ENCODE results near the gene SLC1A2.

Gene SLC1A2

DNA sequence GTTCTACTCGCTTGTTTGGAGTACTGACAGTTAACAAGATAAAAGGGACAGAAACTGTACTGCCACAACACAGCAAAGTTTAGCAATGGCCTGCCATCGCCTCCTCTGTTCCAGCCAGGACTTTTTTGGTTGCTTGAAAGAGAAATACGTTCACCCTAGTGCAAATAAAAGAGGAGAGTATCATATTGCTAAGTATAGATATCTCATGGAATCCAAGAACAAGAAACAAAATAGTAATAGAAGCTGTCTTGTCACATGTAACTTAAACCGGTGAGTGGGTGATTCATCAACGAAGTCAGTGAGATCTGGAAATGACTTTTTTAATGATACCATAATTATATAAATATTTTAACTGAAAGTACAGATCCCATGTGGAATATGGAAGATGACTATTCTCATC is 35.4 kb downstream of the SLC1A2 start (continued):
- TF ChIP-seq, protein P1, sequence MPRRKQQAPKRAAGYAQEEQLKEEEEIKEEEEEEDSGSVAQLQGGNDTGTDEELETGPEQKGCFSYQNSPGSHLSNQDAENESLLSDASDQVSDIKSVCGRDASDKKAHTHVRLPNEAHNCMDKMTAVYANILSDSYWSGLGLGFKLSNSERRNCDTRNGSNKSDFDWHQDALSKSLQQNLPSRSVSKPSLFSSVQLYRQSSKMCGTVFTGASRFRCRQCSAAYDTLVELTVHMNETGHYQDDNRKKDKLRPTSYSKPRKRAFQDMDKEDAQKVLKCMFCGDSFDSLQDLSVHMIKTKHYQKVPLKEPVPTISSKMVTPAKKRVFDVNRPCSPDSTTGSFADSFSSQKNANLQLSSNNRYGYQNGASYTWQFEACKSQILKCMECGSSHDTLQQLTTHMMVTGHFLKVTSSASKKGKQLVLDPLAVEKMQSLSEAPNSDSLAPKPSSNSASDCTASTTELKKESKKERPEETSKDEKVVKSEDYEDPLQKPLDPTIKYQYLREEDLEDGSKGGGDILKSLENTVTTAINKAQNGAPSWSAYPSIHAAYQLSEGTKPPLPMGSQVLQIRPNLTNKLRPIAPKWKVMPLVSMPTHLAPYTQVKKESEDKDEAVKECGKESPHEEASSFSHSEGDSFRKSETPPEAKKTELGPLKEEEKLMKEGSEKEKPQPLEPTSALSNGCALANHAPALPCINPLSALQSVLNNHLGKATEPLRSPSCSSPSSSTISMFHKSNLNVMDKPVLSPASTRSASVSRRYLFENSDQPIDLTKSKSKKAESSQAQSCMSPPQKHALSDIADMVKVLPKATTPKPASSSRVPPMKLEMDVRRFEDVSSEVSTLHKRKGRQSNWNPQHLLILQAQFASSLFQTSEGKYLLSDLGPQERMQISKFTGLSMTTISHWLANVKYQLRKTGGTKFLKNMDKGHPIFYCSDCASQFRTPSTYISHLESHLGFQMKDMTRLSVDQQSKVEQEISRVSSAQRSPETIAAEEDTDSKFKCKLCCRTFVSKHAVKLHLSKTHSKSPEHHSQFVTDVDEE (CRISPR knock-in tag; IDR thresholded peaks at IDR 0.05) = no peak

- ATAC-seq = no peak
- TF ChIP-seq TCF4 (CRISPR knock-in tag; IDR thresholded peaks at IDR 0.05; ENCODE audit: borderline replicate concordance) (no peak), TOX (CRISPR knock-in tag; IDR thresholded peaks at IDR 0.05; ENCODE audit: borderline replicate concordance) (no peak), ZNF70 (CRISPR knock-in tag; IDR thresholded peaks at IDR 0.05) (no peak), BACH2 (CRISPR knock-in tag; IDR thresholded peaks at IDR 0.05; ENCODE audit: borderline replicate concordance) (no peak), ZFP30 (CRISPR knock-in tag; IDR thresholded peaks at IDR 0.05) (no peak), SNAI2 (CRISPR knock-in tag; IDR thresholded peaks at IDR 0.05) (no peak), PPARA (CRISPR knock-in tag; IDR thresholded peaks at IDR 0.05; ENCODE audit: borderline replicate concordance) (no peak), ESRRG (CRISPR knock-in tag; IDR thresholded peaks at IDR 0.05) (no peak), GLIS3 (CRISPR knock-in tag; IDR thresholded peaks at IDR 0.05) (no peak), OSR1 (CRISPR knock-in tag; IDR thresholded peaks at IDR 0.05) (no peak), ZC3H10 (CRISPR knock-in tag; IDR thresholded peaks at IDR 0.05) (no peak), ZFP3 (CRISPR knock-in tag; IDR thresholded peaks at IDR 0.05) (no peak), POU6F1 (CRISPR knock-in tag; IDR thresholded peaks at IDR 0.05; ENCODE audit: borderline replicate concordance, low read depth) (no peak)
- TF ChIP-seq, protein P1 (CRISPR knock-in tag; IDR thresholded peaks at IDR 0.05) = no peak
- TF ChIP-seq, protein P2, sequence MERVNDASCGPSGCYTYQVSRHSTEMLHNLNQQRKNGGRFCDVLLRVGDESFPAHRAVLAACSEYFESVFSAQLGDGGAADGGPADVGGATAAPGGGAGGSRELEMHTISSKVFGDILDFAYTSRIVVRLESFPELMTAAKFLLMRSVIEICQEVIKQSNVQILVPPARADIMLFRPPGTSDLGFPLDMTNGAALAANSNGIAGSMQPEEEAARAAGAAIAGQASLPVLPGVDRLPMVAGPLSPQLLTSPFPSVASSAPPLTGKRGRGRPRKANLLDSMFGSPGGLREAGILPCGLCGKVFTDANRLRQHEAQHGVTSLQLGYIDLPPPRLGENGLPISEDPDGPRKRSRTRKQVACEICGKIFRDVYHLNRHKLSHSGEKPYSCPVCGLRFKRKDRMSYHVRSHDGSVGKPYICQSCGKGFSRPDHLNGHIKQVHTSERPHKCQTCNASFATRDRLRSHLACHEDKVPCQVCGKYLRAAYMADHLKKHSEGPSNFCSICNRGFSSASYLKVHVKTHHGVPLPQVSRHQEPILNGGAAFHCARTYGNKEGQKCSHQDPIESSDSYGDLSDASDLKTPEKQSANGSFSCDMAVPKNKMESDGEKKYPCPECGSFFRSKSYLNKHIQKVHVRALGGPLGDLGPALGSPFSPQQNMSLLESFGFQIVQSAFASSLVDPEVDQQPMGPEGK (CRISPR knock-in tag; IDR thresholded peaks at IDR 0.05; ENCODE audit: borderline replicate concordance) = no peak
- TF ChIP-seq, protein P3, sequence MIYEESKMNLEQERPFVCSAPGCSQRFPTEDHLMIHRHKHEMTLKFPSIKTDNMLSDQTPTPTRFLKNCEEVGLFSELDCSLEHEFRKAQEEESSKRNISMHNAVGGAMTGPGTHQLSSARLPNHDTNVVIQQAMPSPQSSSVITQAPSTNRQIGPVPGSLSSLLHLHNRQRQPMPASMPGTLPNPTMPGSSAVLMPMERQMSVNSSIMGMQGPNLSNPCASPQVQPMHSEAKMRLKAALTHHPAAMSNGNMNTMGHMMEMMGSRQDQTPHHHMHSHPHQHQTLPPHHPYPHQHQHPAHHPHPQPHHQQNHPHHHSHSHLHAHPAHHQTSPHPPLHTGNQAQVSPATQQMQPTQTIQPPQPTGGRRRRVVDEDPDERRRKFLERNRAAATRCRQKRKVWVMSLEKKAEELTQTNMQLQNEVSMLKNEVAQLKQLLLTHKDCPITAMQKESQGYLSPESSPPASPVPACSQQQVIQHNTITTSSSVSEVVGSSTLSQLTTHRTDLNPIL (CRISPR knock-in tag; IDR thresholded peaks at IDR 0.05; ENCODE audit: low read depth) = no peak
Observed at GRCh38 chr11:35381709-35382322, 37.5 kb downstream of the SLC1A2 start.

DNA sequence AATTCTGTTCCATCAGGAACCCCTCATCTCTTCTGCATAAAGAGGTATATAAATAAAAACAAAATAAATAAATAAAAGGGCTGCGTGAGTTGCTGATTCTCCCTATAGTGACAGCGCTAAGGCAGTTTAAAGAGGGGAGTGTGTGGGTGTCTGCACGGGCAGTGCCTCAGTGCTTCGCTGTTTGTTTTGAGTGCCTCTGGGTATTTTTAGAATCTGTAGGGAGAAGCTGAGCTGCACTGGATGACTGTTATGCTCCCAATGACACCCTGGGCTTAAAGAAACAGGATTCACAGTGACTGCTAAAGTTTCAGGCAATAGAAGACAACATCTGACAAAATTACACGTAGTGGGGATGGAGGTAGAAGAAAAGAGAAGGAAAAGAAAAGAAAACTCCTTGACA is 38.8 kb downstream of the SLC1A2 start:
- no peak for TF ChIP-seq PPARA (CRISPR knock-in tag; IDR thresholded peaks at IDR 0.05; ENCODE audit: borderline replicate concordance)
- no peak for TF ChIP-seq BACH2 (CRISPR knock-in tag; IDR thresholded peaks at IDR 0.05; ENCODE audit: borderline replicate concordance)
- no peak for TF ChIP-seq ZNF70 (CRISPR knock-in tag; IDR thresholded peaks at IDR 0.05)
- no peak for TF ChIP-seq ESRRG (CRISPR knock-in tag; IDR thresholded peaks at IDR 0.05)
- TF ChIP-seq RARB (CRISPR knock-in tag; IDR thresholded peaks at IDR 0.05) = no peak
- no peak for TF ChIP-seq POU6F1 (CRISPR knock-in tag; IDR thresholded peaks at IDR 0.05; ENCODE audit: borderline replicate concordance, low read depth)
- no peak for TF ChIP-seq ARNTL (CRISPR knock-in tag; IDR thresholded peaks at IDR 0.05; ENCODE audit: borderline replicate concordance, low read depth)
- TF ChIP-seq TCF4 (CRISPR knock-in tag; IDR thresholded peaks at IDR 0.05; ENCODE audit: borderline replicate concordance) = no peak
- no peak for TF ChIP-seq ISL1 (CRISPR knock-in tag; IDR thresholded peaks at IDR 0.05)
- TF ChIP-seq ZFP30 (CRISPR knock-in tag; IDR thresholded peaks at IDR 0.05) = no peak
- TF ChIP-seq ZC3H10 (CRISPR knock-in tag; IDR thresholded peaks at IDR 0.05) = no peak
- no peak for TF ChIP-seq SNAI2 (CRISPR knock-in tag; IDR thresholded peaks at IDR 0.05)
- ATAC-seq = no peak

Data from SK-N-SH treated with all-trans-retinoic acid at 6 μM for 48 hours (cell line).